Rectal smooth muscle tissue (tissue), 1 donor: ENCODE results near the gene TMEM123.

Source experiments
- H3K27ac ChIP-seq: one replicate; pipeline ENCODE4 v1.7.0; 2013; ENCODE audit warnings: low read depth, low read length, inconsistent platforms
- H3K27me3 ChIP-seq: one replicate; pipeline ENCODE4 v1.7.0; 2013; ENCODE audit warnings: low read length; ENCODE audit not compliant: control insufficient read depth, insufficient read depth
- H3K36me3 ChIP-seq: one replicate; pipeline ENCODE4 v1.7.0; 2013; ENCODE audit warnings: low read length; ENCODE audit not compliant: control insufficient read depth, insufficient read depth
- H3K4me1 ChIP-seq: one replicate; pipeline ENCODE4 v1.7.0; 2013; ENCODE audit warnings: low read length; ENCODE audit not compliant: control insufficient read depth, insufficient read depth
- H3K4me3 ChIP-seq: one replicate; pipeline ENCODE4 v1.7.0; 2013; ENCODE audit warnings: low read length
- H3K9ac ChIP-seq: one replicate; pipeline ENCODE4 v1.7.0; 2013; ENCODE audit warnings: low read length

The TMEM123 gene

GRCh38 chr11:102393272-102393730 is 59.3 kb downstream of the TMEM123 start:
- H3K27ac ChIP-seq = no peak overlapping the region
- H3K9ac ChIP-seq = no peak overlapping the region
- peaks cover 10% of the 10 kb centered on the region for H3K36me3 ChIP-seq
- no peaks in the 10 kb centered on the region for H3K27me3 ChIP-seq
- peaks cover 2% of the 10 kb centered on the region for H3K4me1 ChIP-seq
- H3K4me3 ChIP-seq = no peak overlapping the region

DNA sequence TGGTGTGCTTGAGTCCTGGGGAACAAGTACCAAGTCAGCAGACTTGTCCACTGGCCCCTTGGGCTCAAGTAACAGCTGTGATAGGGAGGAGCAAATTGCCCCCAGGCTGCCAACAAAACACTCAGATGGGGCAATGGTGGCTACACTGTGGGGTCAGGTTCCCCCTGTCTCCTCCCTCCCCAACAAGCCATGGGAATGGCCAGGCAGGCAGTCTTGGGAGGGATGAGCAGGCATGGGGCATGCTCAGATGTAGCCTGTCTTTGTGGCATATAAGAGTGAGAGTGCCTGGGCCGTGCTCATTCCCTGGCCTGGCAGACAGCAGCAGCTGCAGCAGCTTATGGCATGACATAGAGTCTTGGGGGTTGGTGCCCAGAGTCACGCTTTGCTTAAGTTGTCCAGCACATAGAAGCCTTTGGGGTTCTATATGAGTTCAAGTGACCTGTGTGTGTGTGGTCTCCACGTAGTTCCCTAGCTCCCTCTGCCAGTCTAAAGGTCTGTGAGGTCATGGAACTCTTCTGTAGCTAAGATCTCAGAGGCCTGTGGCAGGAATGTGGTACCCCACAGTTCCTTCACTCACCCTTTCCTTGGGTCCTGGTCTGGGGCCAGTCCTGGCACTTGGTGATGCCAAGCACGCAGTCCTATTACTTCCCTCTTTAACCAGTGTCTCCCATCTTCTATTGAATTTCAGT is 60.9 kb downstream of the TMEM123 start:
- Histone ChIP-seq H3K9ac (no peak overlapping the region), H3K27ac (no peak overlapping the region), H3K27me3 (no peaks in the 10 kb centered on the region), H3K4me1 (no peaks in the 10 kb centered on the region), H3K4me3 (no peak overlapping the region), H3K36me3 (peaks cover 10% of the 10 kb centered on the region)

GRCh38 chr11:102390667-102391465 is 61.7 kb downstream of the TMEM123 start:
- Histone ChIP-seq H3K36me3 (peaks cover 10% of the 10 kb centered on the region), H3K27me3 (no peaks in the 10 kb centered on the region), H3K4me1 (no peaks in the 10 kb centered on the region), H3K27ac (no peak overlapping the region), H3K4me3 (no peak overlapping the region), H3K9ac (no peak overlapping the region)

DNA sequence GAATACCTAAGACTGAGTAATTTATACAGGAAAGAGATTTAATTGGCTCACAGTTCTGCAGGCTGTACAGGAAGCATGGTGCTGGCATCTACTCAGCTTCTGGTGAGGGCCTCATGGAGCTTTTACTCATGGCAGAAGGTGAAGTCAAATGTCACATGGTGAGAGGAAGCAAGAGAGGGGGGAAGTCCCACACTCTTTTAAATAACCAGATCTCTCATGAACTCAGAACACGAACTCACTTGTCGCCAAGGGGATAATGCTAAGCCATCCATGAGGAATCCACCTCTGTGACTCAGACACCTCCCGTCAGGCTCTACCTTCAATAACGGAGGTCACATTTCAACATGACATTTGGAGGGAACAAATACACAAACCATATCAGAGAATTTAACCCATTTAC is 63.3 kb downstream of the TMEM123 start:
- Histone ChIP-seq H3K36me3 (peaks cover 14% of the 10 kb centered on the region), H3K4me3 (no peak overlapping the region), H3K27me3 (no peaks in the 10 kb centered on the region), H3K4me1 (no peaks in the 10 kb centered on the region), H3K27ac (no peak overlapping the region), H3K9ac (no peak overlapping the region)

DNA sequence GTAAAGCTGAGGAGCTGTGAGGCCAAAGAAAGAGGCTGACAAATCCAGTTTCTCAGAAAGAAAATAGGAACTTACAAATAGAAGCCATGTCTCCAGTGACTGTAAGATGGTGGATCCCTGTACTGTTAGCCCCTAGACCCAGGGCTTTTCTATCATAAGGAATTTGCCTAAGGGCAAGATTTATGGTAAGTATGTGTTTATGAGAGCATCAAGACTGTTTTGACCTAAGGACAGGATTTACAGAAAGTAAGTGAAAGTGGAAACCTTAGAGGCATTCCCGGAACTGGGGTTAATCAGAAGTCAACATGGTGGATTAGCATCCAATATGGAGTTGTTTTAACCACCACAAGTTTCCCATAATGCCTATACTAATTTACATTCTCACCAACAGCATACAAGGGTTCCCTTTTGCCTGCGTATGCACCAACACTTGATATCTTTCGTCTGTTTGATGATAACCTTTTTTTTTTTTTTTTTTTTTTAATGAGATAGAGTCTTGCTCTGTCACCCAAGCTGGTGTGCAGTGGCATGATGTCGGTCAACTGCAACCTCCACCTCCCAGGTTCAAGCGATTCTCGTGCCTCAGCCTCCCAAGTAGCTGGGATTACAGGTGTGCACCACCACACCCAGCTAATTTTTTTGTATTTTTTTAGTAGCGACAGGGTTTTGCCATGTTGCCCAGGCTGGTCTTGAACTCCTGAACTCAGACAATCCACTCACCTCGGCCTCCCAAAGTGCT is 65.4 kb downstream of the TMEM123 start:
- Histone ChIP-seq H3K27me3 (no peaks in the 10 kb centered on the region), H3K36me3 (peaks cover 10% of the 10 kb centered on the region), H3K27ac (no peak overlapping the region), H3K9ac (no peak overlapping the region), H3K4me3 (no peak overlapping the region), H3K4me1 (no peaks in the 10 kb centered on the region)

- H3K27me3 ChIP-seq = no peaks in the 10 kb centered on the region
- H3K4me3 ChIP-seq = no peak overlapping the region
- H3K27ac ChIP-seq = no peak overlapping the region
- no peaks in the 10 kb centered on the region for H3K4me1 ChIP-seq
- no peak overlapping the region for H3K9ac ChIP-seq
- peaks cover 8% of the 10 kb centered on the region for H3K36me3 ChIP-seq
These were observed 66.3 kb downstream of the TMEM123 start for GRCh38 chr11:102386136-102386734.

DNA sequence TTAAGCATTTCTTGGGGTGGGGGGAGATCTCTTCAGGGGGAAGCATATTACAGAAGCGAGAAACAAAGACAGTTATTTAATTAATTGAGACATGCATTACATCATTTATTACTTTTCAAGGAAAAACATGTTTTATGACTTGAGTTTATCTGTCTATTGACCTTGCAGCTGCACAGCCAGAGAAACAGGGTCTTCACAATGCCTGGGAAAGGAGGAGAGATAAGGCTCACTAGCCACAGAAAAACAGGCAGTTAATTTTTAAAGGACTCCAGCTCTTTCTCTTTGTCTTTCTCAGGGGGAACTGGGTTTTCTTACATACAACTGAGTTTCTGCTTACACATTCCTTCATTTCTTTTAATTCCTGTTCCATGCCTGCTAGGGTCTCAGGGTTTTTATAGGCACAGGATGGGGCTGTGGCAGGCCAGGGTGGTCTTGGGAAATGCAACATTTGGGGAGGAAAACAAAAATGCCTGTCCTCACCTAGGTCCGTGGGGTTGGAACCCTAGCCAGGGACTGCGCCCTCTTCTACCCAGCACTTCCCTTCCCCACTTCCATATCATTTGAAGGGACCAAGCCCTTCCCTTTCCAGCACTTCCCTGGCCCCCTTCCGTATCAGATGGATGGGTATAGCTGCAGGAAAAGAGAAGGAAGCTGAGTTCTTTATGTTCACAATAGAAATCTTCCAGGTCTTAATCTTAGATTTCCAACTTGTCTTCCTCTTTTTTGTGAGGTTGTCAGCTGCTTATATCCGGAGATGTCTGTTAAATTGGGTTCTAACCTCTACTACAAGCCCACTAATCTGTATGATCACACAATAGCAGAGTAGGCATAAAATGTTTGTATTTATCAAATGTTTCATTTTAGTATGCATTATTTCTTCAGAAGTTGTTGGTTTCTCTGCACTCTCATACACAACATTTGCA is 67.2 kb downstream of the TMEM123 start:
- no peak overlapping the region for H3K9ac ChIP-seq
- H3K27ac ChIP-seq = no peak overlapping the region
- H3K27me3 ChIP-seq = no peaks in the 10 kb centered on the region
- H3K4me1 ChIP-seq = no peaks in the 10 kb centered on the region
- H3K4me3 ChIP-seq = no peak overlapping the region
- H3K36me3 ChIP-seq = peaks cover 8% of the 10 kb centered on the region

DNA sequence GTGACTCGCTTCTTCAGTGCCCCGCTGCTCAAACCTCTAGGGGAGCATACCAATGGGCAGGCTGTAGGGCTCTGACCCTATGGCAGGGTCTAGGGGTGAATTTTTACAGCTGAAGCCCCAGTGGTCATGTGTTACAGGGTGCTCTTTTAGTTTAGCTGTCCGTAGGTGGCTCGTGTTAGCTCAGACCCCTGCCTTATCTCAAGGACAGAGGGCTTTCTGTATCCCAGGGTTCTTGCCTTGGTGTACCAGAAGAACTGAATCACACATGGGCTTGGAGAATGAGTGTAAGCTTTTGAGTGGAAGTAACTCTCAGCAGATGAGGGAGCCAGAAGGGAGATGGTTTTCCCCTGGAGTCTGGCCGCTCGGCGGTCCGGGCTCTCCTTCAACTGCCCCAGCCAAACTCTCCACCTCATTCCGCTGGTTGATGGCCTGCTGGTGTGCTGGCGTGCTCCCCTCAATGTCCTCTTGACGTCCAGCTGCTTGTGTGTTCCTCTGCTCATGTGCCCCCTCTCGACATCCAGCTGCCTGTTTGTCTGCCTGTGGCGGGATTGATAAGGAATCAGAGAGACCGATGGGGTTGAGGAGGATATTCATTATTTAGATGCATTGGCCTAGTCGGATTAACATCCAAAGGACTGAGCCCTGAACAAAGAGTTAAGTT is 68.0 kb downstream of the TMEM123 start:
- no peak overlapping the region for H3K9ac ChIP-seq
- H3K27ac ChIP-seq = no peak overlapping the region
- H3K27me3 ChIP-seq = no peaks in the 10 kb centered on the region
- H3K36me3 ChIP-seq = peaks cover 8% of the 10 kb centered on the region
- no peaks in the 10 kb centered on the region for H3K4me1 ChIP-seq
- H3K4me3 ChIP-seq = no peak overlapping the region

DNA sequence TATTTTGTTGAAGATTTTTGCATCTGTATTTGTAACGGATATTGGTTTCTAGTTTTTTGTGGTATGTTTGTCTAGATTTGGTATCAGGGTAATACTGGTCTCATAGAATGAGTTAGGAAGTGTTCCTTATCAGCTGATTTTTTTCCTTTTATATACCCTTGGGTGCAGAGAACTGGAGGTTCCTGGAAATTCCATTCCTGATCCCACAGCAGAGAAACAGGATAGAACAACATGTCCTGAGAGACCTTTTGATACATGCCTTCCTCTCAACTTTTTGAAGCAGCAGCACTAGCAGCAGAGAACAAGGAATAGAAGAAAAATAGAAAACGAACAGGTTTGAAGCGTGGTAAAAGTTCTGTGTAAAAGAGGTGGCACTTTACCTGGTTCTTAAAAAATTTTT is 68.7 kb downstream of the TMEM123 start:
- Histone ChIP-seq H3K27me3 (no peaks in the 10 kb centered on the region), H3K27ac (no peak overlapping the region), H3K4me3 (no peak overlapping the region), H3K4me1 (no peaks in the 10 kb centered on the region), H3K9ac (no peak overlapping the region), H3K36me3 (peaks cover 8% of the 10 kb centered on the region)

DNA sequence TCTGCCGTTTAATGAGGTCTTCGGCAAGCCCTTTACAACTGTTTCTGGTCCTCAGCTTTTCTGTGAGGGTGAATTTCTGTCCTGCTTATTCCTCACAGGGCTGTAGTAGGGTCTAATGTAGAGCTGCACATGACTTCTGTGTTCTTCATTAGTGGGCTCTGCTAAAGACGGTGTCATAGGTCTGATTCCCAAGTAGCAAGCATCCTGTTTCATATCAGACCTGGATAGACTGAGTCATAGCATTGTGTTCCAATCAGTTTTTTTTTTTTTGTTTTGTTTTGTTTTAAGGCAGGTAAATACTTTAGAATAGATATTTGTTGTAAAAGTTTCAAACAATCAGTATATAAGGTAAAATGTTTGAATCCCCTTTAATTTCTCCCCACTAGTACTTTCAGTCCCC is 70.2 kb downstream of the TMEM123 start:
- Histone ChIP-seq H3K27ac (no peak overlapping the region), H3K4me3 (no peak overlapping the region), H3K4me1 (no peaks in the 10 kb centered on the region), H3K9ac (no peak overlapping the region), H3K27me3 (no peaks in the 10 kb centered on the region), H3K36me3 (peaks cover 11% of the 10 kb centered on the region)

DNA sequence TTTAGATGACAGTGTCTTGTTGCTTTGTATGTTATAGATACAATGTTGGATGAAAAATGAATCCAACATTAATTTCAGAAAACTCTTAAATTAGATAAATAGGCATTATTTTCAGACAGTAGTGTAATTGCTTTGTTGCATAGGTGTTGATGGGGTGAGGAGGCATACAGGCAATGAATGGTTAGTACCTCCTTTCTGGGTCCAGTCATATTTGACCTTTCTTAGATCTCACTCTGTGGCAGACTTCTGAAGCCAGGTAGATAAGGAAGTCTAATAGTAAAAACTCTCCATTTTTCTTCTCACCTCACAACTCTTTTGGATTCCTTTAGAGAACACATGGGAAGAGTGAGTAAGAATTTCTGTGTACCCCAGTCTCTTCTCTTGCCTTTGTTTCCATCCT is 73.7 kb downstream of the TMEM123 start:
- Histone ChIP-seq H3K4me1 (no peaks in the 10 kb centered on the region), H3K9ac (no peak overlapping the region), H3K4me3 (no peak overlapping the region), H3K27me3 (no peaks in the 10 kb centered on the region), H3K27ac (no peak overlapping the region), H3K36me3 (peaks cover 9% of the 10 kb centered on the region)
